Testis (tissue), 3 donors: ENCODE data around the gene RTL5. TPM values are rescaled to one million over a fixed set of nuclear protein-coding genes. Genes with fewer than 3 reads are reported as not detected.

ENCODE experiments used
- DNase-seq: peaks from one replicate; pipeline ENCODE4 v3.0.0-alpha.2; 2019
- H3K27ac ChIP-seq, 2 donors: fragments of 200-600 bp; sonication (generic); one replicate each; pipeline ENCODE4 v1.5.1; 2019
- H3K27me3 ChIP-seq: fragments of 200-600 bp; sonication (generic); one replicate; pipeline ENCODE4 v1.5.1; 2019
- H3K36me3 ChIP-seq: fragments of 200-600 bp; sonication (generic); one replicate; pipeline ENCODE4 v1.5.1; 2017; ENCODE audit warnings: low read depth; ENCODE audit errors: missing control alignments
- H3K4me1 ChIP-seq: fragments of 200-600 bp; sonication (generic); one replicate; pipeline ENCODE4 v1.5.1; 2019
- H3K4me3 ChIP-seq, 2 donors: fragments of 200-600 bp; sonication (generic); one replicate each; pipeline ENCODE4 v1.5.1; 2017 to 2019
- H3K9me3 ChIP-seq: fragments of 200-600 bp; sonication (generic); one replicate; pipeline ENCODE4 v1.5.1; 2017
- POLR2A ChIP-seq: fragments of 450-650 bp; IDR thresholded peaks from one replicate; pipeline ENCODE4 v1.6.1; 2017; ENCODE audit warnings: antibody characterized with exemption, mild to moderate bottlenecking, moderate library complexity
- WGBS, 2 donors: methylation state at CpG; one replicate each; pipeline ENCODE4 v1.1.5; 2018; 5-methylcytosine and 5-hydroxymethylcytosine counted together
- intact Hi-C: fragments of 100-400 bp; cut with DNase I; formaldehyde crosslinking; loops from one replicate; pipeline ENCODE4 v1.15.1; 2023; ENCODE audit warnings: low total_unique reads
- polyA plus RNA-seq: library from polyadenylated mRNA; stranded (reverse); fragments of 350-450 nt; fragmentation: Illumina TruSeq; extraction: RNeasy Lipid Tissue Mini Kit (QIAGEN cat#74804); gene quantifications from one replicate; pipeline ENCODE4 v1.2.3, GENCODE V29; 2014; ENCODE audit warnings: low read depth, low replicate concordance; ENCODE audit not compliant: insufficient read depth
- total RNA-seq, 2 donors: library from RNA; depleted of rRNA; stranded (reverse); fragments of >200 nt; gene quantifications; one replicate each; pipeline ENCODE4 v1.2.3, GENCODE V29; 2016
- TF ChIP-seq, protein P1 (sequence below), 3 experiments: fragments of 450-650 bp in 2 of 3; fragments of 200-600 bp in 1 of 3; sonication (generic) in 1 of 3; IDR thresholded peaks; one replicate each; pipeline ENCODE4 v1.5.1; 2016 to 2019; ENCODE audit warnings: antibody characterized with exemption in 3 of 3, mild to moderate bottlenecking in 2 of 3, moderate library complexity in 1 of 3

Gene RTL5
- total and polyA plus RNA-seq, 3 donors from 2014 or later, result 18.0 to 25.6 (median 25.4) TPM

DNA sequence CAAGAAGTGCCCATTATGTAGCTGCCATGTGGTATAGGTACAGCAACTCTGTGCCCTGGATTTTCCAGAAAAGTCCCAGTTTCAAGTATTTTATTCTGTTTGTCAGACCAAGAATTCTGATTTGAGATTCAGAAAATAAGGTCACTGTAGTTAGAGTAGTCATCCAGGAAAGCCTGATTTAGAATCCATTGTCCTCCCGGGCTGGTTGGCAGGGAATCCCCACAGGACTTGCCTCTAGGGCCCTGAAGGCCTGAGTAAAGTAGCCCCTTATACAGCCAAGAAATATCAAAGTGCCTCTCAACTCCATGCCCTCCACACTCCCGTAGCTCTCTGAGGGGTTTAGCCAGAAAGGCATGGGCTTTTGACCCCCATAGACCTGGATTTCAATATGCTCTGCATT lies 36.3 kb downstream of the RTL5 start:
- H3K27ac ChIP-seq, result no peak overlapping the region
- intact Hi-C loops, result no loop called here
- H3K4me1 ChIP-seq, result peaks cover 4% of the 10 kb centered on the region
- H3K4me3 ChIP-seq, result no peak overlapping the region
- H3K27me3 ChIP-seq, result no peaks in the 10 kb centered on the region
- DNase-seq, result no peak
- H3K9me3 ChIP-seq, result no peaks in the 10 kb centered on the region
- TF ChIP-seq, protein P1, sequence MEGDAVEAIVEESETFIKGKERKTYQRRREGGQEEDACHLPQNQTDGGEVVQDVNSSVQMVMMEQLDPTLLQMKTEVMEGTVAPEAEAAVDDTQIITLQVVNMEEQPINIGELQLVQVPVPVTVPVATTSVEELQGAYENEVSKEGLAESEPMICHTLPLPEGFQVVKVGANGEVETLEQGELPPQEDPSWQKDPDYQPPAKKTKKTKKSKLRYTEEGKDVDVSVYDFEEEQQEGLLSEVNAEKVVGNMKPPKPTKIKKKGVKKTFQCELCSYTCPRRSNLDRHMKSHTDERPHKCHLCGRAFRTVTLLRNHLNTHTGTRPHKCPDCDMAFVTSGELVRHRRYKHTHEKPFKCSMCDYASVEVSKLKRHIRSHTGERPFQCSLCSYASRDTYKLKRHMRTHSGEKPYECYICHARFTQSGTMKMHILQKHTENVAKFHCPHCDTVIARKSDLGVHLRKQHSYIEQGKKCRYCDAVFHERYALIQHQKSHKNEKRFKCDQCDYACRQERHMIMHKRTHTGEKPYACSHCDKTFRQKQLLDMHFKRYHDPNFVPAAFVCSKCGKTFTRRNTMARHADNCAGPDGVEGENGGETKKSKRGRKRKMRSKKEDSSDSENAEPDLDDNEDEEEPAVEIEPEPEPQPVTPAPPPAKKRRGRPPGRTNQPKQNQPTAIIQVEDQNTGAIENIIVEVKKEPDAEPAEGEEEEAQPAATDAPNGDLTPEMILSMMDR (IDR thresholded peaks at IDR 0.05), result no peak
- no peak for TF ChIP-seq POLR2A
- H3K36me3 ChIP-seq, result no peaks in the 10 kb centered on the region
- 51 to 53% methylated on average over 2 of the region's 2 CpGs for WGBS, 2 donors

- H3K4me3 ChIP-seq, result no peak overlapping the region
- intact Hi-C loops, result no loop called here
- no peaks in the 10 kb centered on the region for H3K27me3 ChIP-seq
- DNase-seq, result peak; percentile 30
- H3K36me3 ChIP-seq, result no peaks in the 10 kb centered on the region
- TF ChIP-seq POLR2A, result no peak
- TF ChIP-seq, protein P1 (IDR thresholded peaks at IDR 0.05), result no peak
- peaks cover 4% of the 10 kb centered on the region for H3K4me1 ChIP-seq
- WGBS, 2 donors, result 28 to 49% methylated on average over 3 to 4 of the region's 4 CpGs
- no peaks in the 10 kb centered on the region for H3K9me3 ChIP-seq
- H3K27ac ChIP-seq, result no peak overlapping the region
These were observed 36.8 kb downstream of the RTL5 start for GRCh38 chrX:72094894-72095293.

DNA sequence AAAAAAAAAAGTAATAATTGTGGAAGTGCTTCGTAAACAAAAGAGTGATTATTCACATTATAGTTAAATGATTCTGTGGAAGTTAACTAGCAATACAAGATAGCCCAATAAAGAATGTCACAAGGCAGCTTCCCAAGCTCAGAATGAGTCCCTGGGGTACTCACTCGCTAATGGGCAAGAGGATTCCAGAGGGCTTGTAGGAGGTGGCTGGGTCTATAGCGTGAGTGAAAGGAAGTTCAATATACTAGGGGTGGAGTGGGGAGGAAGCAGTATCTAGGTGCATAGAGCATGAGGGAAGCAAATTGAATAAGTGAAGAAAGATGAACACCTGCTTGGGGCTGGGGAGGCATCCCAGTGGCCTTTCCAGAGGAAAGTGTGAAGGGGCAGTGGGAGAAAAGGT lies 42.5 kb downstream of the RTL5 start:
- DNase-seq, result no peak
- no peaks in the 10 kb centered on the region for H3K36me3 ChIP-seq
- no peaks in the 10 kb centered on the region for H3K27me3 ChIP-seq
- 70 to 77% methylated on average over 3 of the region's 3 CpGs for WGBS, 2 donors
- intact Hi-C loops, result no loop called here
- TF ChIP-seq, protein P1 (IDR thresholded peaks at IDR 0.05), result no peak
- H3K9me3 ChIP-seq, result no peaks in the 10 kb centered on the region
- H3K4me3 ChIP-seq, result no peak overlapping the region
- no peaks in the 10 kb centered on the region for H3K4me1 ChIP-seq
- H3K27ac ChIP-seq, result no peak overlapping the region

DNA sequence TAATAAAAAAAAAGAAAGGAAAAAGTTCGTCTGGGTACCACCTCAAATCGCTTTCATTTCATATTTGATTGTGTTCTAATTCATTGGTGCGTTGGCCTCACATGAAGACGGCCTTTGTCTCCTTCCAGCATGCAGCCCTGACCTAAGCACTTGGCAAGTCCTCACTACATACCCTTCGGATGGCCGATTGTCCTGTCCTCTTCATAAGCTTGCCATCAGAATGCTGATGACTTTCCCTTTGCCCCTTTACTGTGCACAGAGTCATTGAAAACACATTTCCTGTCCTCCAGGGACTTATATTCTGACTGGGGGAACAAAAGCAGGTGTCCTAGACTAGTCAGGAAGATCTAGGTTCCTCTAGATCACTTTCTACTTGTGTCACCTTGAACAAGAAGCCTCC lies 43.0 kb downstream of the RTL5 start:
- Histone ChIP-seq H3K4me1 (no peaks in the 10 kb centered on the region), H3K9me3 (no peaks in the 10 kb centered on the region), H3K27me3 (no peaks in the 10 kb centered on the region), H3K36me3 (no peaks in the 10 kb centered on the region), H3K4me3 (no peak overlapping the region), H3K27ac (no peak overlapping the region)
- DNase-seq, result no peak
- TF ChIP-seq POLR2A, result no peak
- TF ChIP-seq, protein P1 (IDR thresholded peaks at IDR 0.05), result no peak
- 50 to 67% methylated on average over 6 of the region's 6 CpGs for WGBS, 2 donors
- intact Hi-C loops, result no loop called here

- Histone ChIP-seq H3K36me3 (no peaks in the 10 kb centered on the region), H3K27me3 (no peaks in the 10 kb centered on the region), H3K4me3 (no peak overlapping the region), H3K9me3 (no peaks in the 10 kb centered on the region), H3K4me1 (no peaks in the 10 kb centered on the region), H3K27ac (no peak overlapping the region)
- DNase-seq, result no peak
- no peak for TF ChIP-seq POLR2A
- TF ChIP-seq, protein P1 (IDR thresholded peaks at IDR 0.05), result no peak
- intact Hi-C loops, result no loop called here
- WGBS, 2 donors, result 90 to 100% methylated on average over 1 of the region's 1 CpG
These were observed 44.7 kb downstream of the RTL5 start for GRCh38 chrX:72086995-72087394.
